T-helper 22 cell (primary cell): ENCODE results near the gene XPO5.
"Not testable (repeated sequence)": the region's sequence is repeated elsewhere in the genome, so short reads cannot be mapped to it uniquely, and the experiment has no call there.

Experiments
- DNase-seq: peaks from one replicate; pipeline ENCODE4 v3.0.0-alpha.2; 2020; ENCODE audit warnings: low read depth

XPO5 gene

GRCh38 chr6:43575772-43576551 lies at the start of gene XPO5, which contains the start of gene POLH:
Gene XPO5, minus strand, starts transcription at chr6:43576038. Its CDS starts 174 bp downstream, at chr6:43575864.
Gene POLH, plus strand, starts transcription at chr6:43576185. Its CDS starts 6,135 bp downstream, at chr6:43582320.
- peak; percentile 86 for DNase-seq

- no peak for DNase-seq
These were observed 49.7 kb upstream of the XPO5 start for GRCh38 chr6:43625393-43625992.

- no peak for DNase-seq
These were observed 49.0 kb upstream of the XPO5 start for GRCh38 chr6:43624786-43625288.

- DNase-seq, result no peak
These were observed 48.3 kb upstream of the XPO5 start for GRCh38 chr6:43623880-43624785.

GRCh38 chr6:43622541-43622940 lies 46.7 kb upstream of the XPO5 start:
- no peak for DNase-seq

GRCh38 chr6:43621836-43622180 lies 46.0 kb upstream of the XPO5 start:
- no peak for DNase-seq

GRCh38 chr6:43621078-43621835 lies 45.4 kb upstream of the XPO5 start:
- no peak for DNase-seq

GRCh38 chr6:43616725-43617472 lies 41.1 kb upstream of the XPO5 start:
- no peak for DNase-seq

- DNase-seq, result no peak
These were observed 38.5 kb upstream of the XPO5 start for GRCh38 chr6:43614396-43614730.

- DNase-seq, result no peak
These were observed 38.0 kb upstream of the XPO5 start for GRCh38 chr6:43613721-43614395.

- no peak for DNase-seq
These were observed 34.6 kb upstream of the XPO5 start for GRCh38 chr6:43610431-43610830.

GRCh38 chr6:43609402-43609801 lies 33.6 kb upstream of the XPO5 start:
- no peak for DNase-seq

GRCh38 chr6:43608807-43609206 lies 33.0 kb upstream of the XPO5 start:
- DNase-seq, result no peak

- peak; percentile 8 for DNase-seq
These were observed 32.5 kb upstream of the XPO5 start for GRCh38 chr6:43608310-43608763.

GRCh38 chr6:43606019-43606418 lies 30.2 kb upstream of the XPO5 start:
- DNase-seq, result no peak

GRCh38 chr6:43604174-43604573 lies 28.3 kb upstream of the XPO5 start:
- DNase-seq, result no peak

GRCh38 chr6:43600595-43600994 lies 24.8 kb upstream of the XPO5 start:
- DNase-seq, result no peak

GRCh38 chr6:43593938-43594337 lies 18.1 kb upstream of the XPO5 start:
- no peak for DNase-seq

GRCh38 chr6:43589564-43589963 lies 13.7 kb upstream of the XPO5 start:
- not testable (repeated sequence) for DNase-seq

GRCh38 chr6:43588194-43588593 lies 12.4 kb upstream of the XPO5 start:
- no peak for DNase-seq
